NCI-H146 treated with DMSO at 0.1 percent for 48 hours (cell line): ENCODE results near the gene CACNA1B.
"Not testable (repeated sequence)": the region's sequence is repeated elsewhere in the genome, so short reads cannot be mapped to it uniquely, and the experiment has no call there.

Source experiments
- DNase-seq: peaks from one replicate; lab custom pipeline; 2025; ENCODE audit not compliant: unreplicated experiment; lab: John Stamatoyannopoulos, UW

CACNA1B gene

DNA sequence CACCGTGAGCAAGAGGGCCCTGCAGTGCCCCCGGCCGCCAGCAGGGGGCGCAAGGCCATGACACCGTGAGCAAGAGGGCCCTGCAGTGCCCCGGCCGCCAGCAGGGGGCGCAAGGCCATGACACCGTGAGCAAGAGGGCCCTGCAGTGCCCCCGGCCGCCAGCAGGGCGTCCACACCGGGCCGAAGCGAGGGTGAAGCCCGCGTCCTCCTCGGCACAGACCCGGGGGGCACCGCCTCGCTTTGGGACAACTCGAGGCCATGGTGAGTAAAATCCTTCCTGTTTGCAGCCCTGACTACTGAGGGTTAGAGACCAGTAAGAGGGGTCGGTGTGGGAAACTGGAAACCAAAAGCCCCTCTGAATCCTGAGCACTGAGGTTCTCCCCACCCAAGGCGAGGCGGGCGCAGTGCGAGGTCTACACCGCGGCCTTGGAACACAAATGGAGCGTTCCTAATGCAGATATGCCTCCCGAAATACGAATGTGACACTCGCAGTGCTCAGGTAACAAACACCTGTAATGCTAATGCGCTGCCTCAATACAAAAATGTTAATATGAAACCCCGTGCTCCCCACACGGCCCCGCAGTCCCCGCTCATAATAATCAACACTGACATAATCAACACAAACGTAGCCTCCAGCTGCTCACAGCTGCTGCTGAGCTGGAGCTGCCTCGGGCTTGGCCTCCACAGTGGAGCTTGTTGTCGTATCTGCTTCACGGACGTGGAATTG is 249.4 kb downstream of the CACNA1B start:
- not testable (repeated sequence) for DNase-seq

DNA sequence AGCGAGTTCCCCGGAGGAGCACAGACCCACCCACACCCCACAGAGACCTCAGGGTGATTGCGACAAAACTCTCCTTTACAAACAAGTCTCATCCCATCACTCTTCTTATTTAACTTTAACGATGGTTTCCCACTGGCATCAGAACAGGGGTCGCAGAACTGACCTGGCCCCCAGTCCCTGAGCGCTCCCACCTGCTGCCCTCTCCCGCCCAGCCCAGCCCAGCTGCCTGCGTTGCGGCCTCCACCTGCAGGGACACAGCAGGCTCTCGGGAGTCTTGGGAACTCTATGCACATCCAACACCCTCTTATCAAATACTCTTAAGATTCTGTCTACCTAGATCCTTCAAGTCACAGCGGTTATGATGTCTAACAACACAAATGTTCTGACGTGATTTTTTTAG is 250.4 kb downstream of the CACNA1B start:
- not testable (repeated sequence) for DNase-seq

DNA sequence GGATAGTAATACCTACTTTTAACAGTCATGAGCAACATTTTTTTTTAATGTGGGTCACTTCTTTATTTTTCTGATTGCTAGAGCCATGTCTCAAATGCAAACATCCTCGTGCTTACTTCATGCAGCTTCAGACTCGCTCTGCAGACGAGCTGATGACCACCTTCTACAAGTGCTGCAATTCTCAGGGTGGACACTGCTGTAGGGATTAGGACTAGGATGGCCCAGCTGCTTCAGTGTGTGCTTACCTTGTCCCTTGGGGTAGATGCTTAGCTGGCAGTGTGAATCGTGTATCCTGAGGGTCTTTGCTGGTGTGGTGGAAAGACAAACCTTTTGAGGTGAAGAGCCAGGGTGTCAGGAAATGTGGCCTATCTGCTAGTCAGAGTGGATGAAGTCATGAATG is 251.7 kb downstream of the CACNA1B start:
- not testable (repeated sequence) for DNase-seq

DNA sequence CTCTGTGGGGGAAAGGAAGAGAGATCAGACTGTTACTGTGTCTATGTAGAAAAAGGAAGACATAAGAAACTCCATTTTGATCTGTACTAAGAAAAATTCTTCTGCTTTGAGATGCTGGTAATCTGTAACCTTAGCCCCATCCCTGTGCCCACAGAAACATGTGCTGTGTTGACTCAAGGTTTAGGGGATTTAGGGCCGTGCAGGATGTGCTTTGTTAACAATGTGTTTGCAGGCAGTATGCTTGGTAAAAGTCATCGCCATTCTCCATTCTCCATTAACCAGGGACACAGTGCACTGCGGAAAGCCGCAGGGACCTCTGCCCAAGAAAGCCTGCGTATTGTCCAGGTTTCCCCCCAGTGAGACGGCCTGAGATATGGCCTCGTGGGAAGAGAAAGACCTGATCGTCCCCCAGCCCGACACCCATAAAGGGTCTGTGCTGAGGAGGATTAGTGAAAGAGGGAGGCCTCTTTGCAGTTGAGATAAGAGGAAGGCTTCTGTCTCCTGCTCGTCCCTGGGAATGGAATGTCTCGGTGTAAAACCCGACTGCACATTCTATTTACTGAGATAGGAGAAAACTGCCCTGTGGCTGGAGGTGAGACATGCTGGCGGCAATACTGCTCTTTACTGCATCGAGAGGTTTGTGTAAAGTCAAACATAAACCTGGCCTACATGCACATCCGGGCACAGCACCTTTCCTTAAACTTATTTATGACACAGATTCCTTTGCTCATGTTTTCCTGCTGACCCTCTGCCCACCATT is 255.5 kb downstream of the CACNA1B start:
- DNase-seq, result not testable (repeated sequence)

DNA sequence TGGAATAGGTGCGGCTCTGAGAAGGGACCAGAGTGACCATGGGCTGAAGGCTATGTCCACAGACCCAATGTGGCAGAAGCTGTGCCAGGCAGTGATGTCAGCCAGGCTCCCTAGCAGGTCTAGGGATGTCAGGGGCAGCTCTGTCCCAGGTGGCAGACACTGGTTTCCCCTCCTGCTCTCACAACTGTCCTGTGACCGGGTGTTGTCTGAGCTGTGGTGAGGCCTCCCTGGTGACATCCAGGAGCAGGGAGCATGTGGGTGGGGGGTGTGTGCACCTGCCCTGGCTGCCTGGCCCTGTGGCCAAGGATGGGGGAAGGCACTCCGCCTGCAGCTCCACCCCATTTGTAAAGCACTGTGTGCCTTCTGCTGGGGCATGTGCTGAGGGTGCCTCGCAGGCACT is 257.0 kb downstream of the CACNA1B start:
- DNase-seq, result not testable (repeated sequence)

DNA sequence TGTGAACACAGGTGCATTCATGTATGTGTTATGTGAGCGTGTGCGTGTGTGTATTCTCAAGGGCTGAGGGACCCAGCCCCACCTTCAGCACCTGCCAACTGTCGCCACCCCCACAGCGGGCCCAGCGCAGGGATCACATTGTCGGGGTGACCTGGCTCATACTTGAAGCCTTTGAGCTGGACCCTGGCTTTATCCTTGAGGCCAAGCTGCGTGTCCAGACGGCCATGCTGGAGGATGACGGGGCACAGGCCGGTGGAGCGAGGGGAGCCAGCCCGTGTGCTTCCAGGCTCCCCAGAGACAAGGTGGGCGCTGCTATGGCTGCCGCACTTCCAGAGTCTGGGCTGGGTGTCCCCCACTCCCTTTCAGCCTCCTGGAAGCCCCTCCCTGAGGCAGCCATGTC is 261.5 kb downstream of the CACNA1B start:
- DNase-seq, result not testable (repeated sequence)

DNA sequence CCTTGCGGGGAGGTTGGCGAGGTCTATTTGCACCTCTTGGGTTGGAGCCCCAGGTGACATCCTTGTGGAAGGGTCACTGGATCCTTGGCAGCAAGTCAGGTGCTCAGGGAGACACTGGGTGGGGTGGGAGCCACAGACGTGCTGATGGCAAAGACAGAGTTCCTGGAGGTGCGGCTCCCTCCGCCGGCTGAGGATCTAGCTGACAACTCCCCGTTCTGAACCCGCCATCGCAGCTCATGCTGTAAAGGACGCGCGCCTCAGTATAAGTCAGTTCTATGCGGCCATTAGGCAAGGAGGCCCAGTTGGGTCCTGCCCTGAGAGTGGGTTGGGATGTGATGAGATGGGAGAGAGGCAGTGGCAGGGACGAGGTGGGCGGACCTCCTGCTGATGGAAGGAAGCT is 263.4 kb downstream of the CACNA1B start:
- DNase-seq, result not testable (repeated sequence)

DNA sequence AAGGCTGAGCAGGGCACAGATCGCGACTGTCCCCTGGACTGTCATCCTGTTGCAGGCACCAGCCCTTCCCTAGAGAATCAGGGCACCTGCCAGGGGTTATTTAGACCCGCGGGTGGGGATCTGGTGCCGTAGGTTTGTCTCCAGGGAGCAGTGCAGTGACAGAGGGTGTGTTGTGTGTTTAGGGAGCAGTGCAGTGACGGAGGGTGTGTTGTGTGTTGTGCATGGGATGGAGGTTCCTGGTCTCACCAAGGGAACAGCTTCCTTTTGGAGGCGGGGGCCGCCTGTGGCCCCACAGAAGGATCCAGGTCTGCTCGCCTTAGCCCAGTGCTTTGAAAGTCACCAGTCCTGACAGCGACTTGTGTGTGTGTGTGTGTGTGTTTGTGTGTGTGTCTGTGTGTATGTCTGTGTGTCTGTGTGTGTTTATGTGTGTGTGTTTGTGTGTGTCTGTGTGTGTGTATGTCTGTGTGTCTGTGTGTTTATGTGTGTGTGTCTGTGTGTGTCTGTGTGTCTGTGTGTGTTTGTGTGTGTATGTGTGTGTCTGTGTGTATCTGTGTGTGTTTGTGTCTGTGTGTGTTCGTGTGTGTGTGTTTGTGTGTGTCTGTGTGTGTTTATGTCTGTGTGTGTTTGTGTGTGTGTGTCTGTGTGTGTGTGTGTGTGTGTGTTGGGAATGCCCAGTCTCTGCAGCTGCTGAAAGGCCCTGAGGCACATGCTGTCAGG is 265.1 kb downstream of the CACNA1B start:
- not testable (repeated sequence) for DNase-seq

DNA sequence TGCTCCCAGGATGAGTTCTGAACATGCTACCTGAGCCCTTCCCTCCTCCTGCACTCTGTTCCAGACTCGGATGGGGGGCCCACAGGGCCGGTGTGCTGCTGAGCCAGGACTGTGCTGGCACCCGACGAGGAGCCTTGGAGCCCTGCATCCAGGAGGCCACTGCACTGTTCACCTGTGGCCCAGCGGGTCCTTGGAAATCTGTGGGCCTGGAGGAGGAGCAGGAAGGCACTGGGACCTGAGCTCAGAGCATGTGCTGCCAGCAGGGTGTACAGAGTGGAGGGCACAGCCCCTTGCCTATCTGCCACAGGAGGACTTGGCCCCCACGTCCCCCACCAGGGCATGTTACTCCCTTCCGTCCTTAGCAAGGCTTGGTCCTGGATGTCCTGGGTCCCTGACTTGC is 265.9 kb downstream of the CACNA1B start:
- not testable (repeated sequence) for DNase-seq

DNA sequence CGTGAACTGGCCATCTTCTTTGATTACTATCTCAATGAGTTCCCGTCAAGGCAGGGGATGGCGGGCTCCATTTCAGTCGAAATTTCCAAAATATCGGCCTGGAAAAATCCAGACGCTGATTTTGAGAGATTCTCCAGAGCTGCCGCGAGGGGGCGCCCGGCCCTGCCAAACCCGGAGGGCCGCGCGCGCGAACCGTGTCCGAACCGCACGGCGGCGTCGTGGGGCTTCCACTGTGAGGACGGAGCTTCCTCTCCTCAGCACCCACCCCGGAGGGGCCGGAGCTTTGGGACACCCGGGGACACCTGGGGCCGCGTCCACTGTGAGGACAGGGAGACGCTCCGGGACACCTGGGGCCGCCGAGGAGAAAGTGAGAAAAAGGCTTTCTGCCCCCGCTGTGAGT is 270.0 kb downstream of the CACNA1B start:
- not testable (repeated sequence) for DNase-seq

DNA sequence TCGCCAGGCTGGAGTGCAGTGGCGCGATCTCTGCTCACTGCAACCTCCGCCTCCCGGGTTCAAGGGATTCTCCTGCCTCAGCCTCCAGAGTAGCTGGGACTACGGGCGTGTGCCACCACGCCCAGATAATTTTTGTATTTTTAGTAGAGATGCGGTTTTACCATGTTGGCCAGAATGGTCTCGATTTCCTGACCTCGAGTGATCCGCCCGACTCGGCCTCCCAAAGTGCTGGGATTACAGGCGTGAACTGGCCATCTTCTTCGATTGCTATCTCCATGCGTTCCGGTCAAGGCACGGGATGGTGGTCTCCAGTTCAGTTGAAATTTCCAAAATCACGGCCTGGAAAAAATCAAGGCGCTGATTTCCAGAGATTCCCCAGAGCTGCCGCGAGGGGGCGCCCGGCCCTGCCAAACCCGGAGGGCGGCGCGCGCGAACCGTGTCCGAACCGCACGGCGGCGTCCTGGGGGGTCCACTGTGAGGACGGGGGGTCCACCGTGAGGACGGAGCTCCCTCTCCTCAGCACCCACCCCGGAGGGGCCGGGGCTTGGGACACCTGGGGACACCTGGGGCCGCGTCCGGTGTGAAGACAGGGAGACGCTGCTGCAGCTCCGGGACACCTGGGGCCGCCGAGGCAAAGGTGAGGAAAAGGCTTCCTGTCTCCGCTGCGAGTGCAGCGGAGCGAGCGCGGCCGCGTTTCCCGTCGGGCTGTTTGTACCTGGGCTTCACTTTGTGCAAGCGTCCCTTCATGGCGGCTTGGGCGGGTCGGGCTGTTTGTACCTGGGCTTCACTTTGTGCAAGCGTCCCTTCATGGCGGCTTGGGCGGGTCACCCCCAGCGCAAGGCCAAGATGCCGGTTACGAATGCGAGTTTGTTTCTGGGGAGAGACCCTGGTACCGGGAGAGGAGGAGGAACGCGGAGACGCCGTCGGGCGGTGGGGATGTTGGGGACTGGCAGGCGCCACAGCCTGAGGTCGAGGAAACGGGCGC is 272.4 kb downstream of the CACNA1B start:
- DNase-seq, result not testable (repeated sequence)

DNA sequence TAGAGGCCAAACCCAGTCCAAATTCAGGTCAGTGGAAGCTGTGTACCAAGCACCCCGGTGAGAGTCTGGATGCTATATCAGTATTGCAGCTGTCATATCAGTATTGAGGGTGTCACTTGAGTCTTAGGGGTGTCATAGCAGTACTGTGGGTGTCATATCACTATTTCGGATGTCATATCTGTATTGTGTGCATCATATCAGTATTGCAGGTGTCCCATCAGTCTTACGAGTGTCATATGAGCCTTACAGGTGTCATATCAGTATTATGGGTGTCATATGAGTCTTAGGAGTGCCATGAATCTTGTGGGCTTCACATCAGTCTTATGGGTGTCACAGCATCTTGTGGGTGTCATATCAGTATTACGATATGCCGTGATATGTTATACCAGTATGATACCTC is 278.2 kb downstream of the CACNA1B start:
- not testable (repeated sequence) for DNase-seq

DNA sequence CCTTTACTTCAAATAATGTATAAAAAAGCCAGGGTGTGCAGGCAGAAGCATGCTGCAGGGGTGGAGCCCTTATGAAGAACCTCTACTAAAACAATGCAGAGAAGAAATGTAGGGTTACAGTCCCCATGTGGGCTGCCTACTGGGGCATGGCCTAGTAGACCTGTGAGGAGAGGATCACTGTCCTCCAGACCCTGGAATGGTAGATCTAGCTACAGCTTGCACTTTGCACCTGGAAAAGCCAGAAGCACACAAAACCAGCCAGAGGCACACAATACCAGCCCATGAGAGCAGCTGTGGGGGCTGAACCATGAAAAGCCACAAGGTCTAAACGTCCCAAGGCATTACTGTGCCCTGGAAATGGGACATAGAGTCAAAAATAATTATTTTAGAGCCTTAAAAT is 289.2 kb downstream of the CACNA1B start:
- not testable (repeated sequence) for DNase-seq
